ENCODE data around the gene DTNA.
"Not testable (repeated sequence)": the region's sequence is repeated elsewhere in the genome, so short reads cannot be mapped to it uniquely, and the experiment has no call there.

The DTNA gene

GRCh38 chr18:34725737-34726136 lies 15.6 kb downstream of the DTNA start:
- DNase-seq, result not testable (repeated sequence)

GRCh38 chr18:34726286-34727004 lies 16.3 kb downstream of the DTNA start:
- DNase-seq, result no peak

DNA sequence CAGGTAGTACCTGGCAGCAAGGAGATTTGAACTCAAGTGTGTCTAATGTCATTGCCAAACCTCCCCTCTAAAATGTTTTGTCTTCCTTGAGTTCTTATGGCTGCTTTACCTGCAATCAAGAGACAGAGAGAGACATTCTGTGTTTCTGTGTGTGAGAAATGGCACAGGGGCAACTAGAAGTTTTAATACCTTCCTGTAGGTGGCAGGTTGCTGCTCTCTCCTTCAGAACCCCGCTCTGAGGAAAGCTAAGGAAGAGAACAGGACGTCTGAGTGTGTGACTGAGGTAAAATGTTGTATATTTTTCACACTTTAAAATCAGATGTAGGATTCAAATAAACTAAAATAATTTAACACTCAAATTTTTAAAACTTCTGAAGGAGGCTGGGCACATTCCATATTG lies 19.2 kb downstream of the DTNA start:
- peak; percentile 22 for DNase-seq

- DNase-seq, result no peak
Observed at GRCh38 chr18:34729740-34730355, 19.8 kb downstream of the DTNA start.

DNA sequence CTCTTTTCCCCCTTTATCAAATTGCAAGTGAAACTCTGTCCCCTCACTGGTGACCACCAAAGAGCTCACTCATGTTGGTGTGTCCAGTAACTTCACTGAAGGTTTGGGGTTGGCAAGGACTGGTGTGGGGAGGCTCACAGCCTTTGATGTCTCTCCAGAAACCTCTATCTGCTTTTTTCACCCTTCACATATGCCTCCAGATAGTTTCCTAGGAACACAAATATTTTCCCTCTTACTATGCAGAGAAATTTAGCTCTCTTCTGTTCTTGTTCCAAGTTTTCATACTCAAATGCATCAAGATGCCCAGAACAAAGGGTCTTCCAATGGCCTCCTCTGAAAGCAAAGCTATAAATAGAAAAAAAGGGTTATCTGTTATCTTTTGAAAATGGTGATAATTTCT lies 20.7 kb downstream of the DTNA start:
- no peak for DNase-seq

DNA sequence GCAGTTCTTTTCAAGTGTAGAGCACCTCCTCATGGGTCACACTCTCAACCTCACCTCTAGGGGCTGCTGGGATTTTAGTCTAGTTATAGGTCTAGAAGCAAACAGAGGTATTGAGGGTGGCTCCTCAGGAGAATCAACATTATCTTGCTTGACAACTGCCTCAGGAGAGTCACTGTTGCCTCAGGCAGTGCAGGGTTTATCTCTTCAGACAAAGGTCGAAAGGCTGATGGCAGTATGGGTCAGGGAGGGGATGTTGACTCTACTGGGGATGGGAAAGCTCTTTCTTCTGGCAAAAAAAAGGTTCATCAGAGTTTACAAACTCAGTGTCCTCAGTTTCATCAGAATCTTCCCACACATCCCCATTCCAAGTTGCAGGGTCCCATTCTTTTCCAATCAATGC lies 24.0 kb downstream of the DTNA start:
- DNase-seq, result no peak

GRCh38 chr18:34734526-34734925 lies 24.4 kb downstream of the DTNA start:
- not testable (repeated sequence) for DNase-seq

DNA sequence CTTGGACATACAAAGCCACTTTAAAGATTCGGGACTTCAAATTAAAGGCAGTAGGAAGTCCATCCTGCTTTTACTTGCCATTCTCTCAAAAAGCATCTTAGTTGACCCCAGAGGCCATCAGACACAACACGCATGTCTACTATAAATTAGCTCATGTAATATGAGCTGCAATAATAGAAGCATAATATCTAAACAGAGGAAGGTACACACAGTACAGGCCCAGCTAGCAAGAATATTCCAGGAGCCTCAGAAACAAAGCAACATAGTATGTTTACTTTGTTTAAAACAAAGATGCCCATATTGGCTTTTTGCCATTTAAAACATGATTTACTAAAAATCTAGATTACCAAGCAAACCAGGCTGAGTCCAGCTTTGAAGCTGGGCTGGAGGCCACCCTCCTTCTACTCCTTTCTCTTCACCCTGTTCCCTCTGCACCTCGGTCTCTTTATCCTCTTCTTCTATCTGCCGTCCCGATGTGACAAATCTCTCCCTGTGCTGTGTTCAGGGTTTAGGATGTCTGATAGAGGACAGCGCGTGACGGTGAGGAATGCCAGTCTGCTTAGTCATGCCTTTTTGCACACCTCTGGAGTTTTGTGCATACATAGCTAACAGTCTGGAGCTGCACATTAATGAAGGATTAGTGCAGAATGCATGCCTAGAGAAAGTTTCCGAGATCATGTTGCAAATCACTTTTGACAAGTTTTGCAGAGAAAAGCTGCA lies 28.2 kb downstream of the DTNA start:
- peak; percentile 62 for DNase-seq

- no peak for DNase-seq
Observed at GRCh38 chr18:34740101-34740500, 30.0 kb downstream of the DTNA start.

- no peak for DNase-seq
Observed at GRCh38 chr18:34740724-34741123, 30.6 kb downstream of the DTNA start.

DNA sequence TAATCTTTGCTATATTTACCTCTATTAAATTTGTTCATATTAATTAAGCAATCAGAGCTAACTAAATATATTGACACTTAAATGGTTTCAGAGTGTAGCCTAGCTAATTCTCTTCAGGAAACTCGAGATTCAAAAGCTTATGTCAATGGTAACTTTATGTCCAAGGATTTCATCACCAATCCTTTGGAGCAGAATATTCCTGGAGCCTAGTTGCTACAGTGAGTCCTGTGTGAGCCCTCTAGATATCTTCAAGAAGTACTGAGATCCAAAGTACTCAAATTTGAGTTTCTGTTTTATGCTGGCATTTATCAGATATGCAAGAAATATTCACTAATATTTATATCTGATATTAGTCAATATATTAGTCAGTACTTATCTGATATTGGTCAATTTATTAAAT lies 31.3 kb downstream of the DTNA start:
- no peak for DNase-seq

DNA sequence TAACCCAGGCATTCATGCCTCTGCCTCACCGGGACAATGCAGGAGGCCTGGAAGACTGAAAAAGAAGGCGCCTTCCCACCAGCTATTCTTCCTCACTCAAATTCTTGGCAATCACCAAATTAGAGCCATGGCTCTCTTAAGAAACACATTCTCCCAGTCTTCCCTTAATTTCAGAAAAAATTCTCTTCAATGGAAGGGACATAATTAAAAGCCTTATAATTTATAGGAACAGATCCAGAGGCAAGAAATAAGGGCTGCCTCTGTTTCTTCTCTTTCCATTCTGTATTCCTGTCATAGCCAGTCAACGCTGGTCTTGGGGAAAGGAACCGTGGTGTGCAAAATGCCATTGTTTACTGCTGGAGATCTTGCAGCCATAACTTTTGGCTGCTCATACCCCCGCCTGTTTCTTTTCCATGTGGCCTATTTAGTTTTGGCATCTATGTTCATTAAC lies 32.8 kb downstream of the DTNA start:
- DNase-seq, result no peak

DNA sequence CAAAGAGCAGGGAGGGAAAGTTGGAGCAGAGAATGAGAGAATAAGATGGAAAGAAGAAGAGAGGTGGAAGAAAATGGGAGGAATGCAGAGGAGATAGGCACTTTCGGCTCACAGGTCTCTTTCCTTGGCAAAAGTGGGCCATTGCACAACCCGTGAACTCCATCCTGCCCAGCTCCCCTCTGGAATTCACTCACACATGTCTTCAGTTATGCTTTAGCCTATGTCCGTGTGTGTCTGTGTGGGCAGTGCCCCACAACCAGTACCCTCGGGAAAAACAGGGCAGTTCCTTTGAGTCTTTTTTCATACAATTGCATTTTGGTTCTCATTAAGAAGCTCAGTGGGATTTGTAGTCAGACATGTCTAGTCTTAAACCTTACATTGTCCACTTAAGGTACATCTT lies 34.5 kb downstream of the DTNA start:
- no peak for DNase-seq

DNA sequence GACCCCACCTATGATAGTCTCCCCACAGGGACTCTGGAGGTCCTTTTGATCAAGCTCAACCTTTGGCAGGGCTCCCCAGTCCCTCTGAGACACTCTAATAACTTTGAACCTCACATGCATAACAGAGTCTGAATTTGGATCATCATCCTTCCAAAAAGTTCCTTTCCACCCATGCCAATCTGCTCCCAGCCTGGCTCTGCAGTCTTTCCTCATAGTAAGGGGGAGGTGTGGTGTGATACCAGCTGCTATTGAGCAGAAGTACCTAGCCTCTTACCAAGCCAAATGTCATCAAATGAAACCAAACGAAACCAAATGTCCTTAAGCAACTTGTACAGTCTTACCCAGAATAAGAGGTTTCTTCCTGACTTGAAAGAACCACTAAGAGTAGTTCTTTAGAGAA lies 36.5 kb downstream of the DTNA start:
- no peak for DNase-seq

- DNase-seq, result no peak
Observed at GRCh38 chr18:34749721-34750120, 39.6 kb downstream of the DTNA start.

DNA sequence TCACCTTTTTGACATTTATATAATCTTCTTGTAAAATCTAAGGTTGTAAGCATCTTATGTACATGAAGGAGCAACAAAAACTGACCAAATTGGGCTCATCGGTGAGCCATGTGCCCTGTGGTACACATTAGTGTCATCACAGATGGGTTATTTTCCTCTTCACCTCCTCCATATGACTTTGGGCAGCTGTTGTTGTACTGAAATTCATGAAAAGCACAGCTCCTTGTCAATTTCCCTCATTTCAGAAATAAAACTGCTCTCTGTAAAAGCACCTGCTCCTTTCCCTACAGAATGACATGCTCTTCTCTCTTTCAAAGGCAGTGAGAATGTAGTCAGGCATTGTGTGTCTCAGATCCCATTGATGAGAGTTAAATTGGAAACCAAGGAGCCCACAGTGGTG lies 42.0 kb downstream of the DTNA start:
- DNase-seq, result no peak

DNA sequence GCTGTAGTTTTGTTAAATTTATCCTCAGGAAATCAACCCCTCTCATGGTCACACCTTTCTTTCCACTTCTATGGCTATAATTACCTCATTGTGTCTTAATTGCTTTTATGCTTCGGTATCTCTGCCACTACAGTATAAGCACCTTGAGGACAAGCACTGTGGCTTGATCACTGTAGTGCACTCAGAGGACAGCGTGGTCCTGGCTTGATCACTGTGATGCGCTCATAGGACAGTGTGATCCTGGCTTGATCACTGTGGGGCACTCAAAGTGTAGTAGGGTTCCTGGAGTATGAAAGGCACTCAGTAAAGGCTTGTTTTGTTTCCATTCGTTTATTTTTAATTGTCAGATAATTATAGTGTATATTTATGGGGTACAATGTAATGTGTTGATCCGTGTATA lies 44.2 kb downstream of the DTNA start:
- DNase-seq, result no peak

- no peak for DNase-seq
Observed at GRCh38 chr18:34757666-34758065, 47.6 kb downstream of the DTNA start.

- no peak for DNase-seq
Observed at GRCh38 chr18:34758378-34758948, 48.4 kb downstream of the DTNA start.

- no peak for DNase-seq
Observed at GRCh38 chr18:34760444-34760843, 50.3 kb downstream of the DTNA start.

DNA sequence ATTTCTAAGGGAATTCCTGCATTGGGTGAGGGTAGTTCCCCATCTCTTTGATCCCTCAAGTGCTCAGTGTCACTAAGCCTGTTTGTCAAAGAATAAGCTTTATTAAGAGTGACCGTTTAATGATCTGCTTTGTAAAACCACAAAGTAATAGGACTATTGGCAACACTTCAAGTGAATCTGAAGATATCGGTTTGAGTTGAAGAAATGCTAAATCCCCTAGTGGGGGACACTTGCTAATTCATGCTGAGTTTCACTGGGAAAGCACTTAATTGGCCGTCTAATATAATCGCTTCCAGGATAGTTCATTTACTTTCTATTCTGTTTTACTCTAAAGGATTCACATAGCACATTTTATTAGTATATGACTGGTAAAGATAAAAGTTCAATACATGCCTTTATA lies 54.4 kb downstream of the DTNA start:
- no peak for DNase-seq

DNA sequence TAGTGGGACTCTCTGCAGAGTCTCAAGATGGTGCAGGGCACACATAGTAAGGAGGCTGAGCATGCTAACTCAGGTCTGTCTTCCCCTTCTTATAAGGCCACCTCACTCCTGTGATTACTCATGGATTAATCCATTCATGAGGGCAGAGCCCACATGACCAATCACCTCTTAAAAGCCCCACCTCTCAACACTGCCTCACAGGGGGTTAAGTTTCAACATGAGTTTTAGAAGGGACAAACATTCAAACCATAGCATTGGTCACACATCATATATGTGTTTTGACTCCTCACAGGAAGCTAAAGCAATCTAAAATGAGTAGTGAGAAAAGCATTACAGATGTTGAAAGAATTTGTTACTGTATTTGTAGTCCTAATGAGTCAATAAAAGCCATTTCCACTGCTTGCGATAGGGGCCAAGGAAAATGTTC lies 57.5 kb downstream of the DTNA start:
- DNase-seq, result peak; percentile 18

GRCh38 chr18:34771958-34772357 lies 61.9 kb downstream of the DTNA start:
- DNase-seq, result no peak

- DNase-seq, result no peak
Observed at GRCh38 chr18:34772887-34773286, 62.8 kb downstream of the DTNA start.

All from kidney glomerular epithelial cell (primary cell).